Measurements from ENCODE around the gene MTMR3.
A peak's percentile ranks its signal among the peaks of the same experiment; 100 is the strongest.
"Not testable (repeated sequence)": the region's sequence is repeated elsewhere in the genome, so short reads cannot be mapped to it uniquely, and the experiment has no call there.

The MTMR3 gene

GRCh38 chr22:29883045-29883774 is at the start of gene MTMR3:
MTMR3 (plus strand) TSS chr22:29883174; CDS start chr22:29971060, 87,886 bp downstream.
- peak; percentile 98 for DNase-seq

GRCh38 chr22:29833392-29833965 is 49.5 kb upstream of the MTMR3 start:
- DNase-seq: no peak

GRCh38 chr22:29834046-29834445 is 48.9 kb upstream of the MTMR3 start:
- no peak for DNase-seq

- not testable (repeated sequence) for DNase-seq
These were observed 46.1 kb upstream of the MTMR3 start for GRCh38 chr22:29836791-29837370.

GRCh38 chr22:29837741-29838598 is 45.0 kb upstream of the MTMR3 start, which contains the start of gene ASCC2:
ASCC2 (minus strand) TSS chr22:29838274; CDS start chr22:29832325, 5,949 bp downstream.
- peak; percentile 100 for DNase-seq

GRCh38 chr22:29838599-29838956 is 44.4 kb upstream of the MTMR3 start:
- peak; percentile 63 for DNase-seq

GRCh38 chr22:29839039-29839438 is 43.9 kb upstream of the MTMR3 start:
- no peak for DNase-seq

GRCh38 chr22:29840498-29840897 is 42.5 kb upstream of the MTMR3 start:
- no peak for DNase-seq

GRCh38 chr22:29842172-29842571 is 40.8 kb upstream of the MTMR3 start:
- no peak for DNase-seq

- DNase-seq: no peak
These were observed 40.2 kb upstream of the MTMR3 start for GRCh38 chr22:29842740-29843139.

- DNase-seq: no peak
These were observed 36.7 kb upstream of the MTMR3 start for GRCh38 chr22:29846290-29846689.

GRCh38 chr22:29848111-29848510 is 34.9 kb upstream of the MTMR3 start:
- no peak for DNase-seq

GRCh38 chr22:29854432-29854831 is 28.5 kb upstream of the MTMR3 start:
- no peak for DNase-seq

- DNase-seq: no peak
These were observed 27.3 kb upstream of the MTMR3 start for GRCh38 chr22:29855611-29856181.

GRCh38 chr22:29856496-29856895 is 26.5 kb upstream of the MTMR3 start:
- DNase-seq: no peak

GRCh38 chr22:29859030-29859429 is 23.9 kb upstream of the MTMR3 start:
- not testable (repeated sequence) for DNase-seq

- DNase-seq: no peak
These were observed 22.8 kb upstream of the MTMR3 start for GRCh38 chr22:29860006-29860766.

- DNase-seq: no peak
These were observed 21.2 kb upstream of the MTMR3 start for GRCh38 chr22:29861672-29862297.

- DNase-seq: not testable (repeated sequence)
These were observed 17.4 kb upstream of the MTMR3 start for GRCh38 chr22:29865572-29865971.

- DNase-seq: no peak
These were observed 15.7 kb upstream of the MTMR3 start for GRCh38 chr22:29867260-29867659.

- DNase-seq: no peak
These were observed 15.1 kb upstream of the MTMR3 start for GRCh38 chr22:29867851-29868250.

GRCh38 chr22:29870574-29870973 is 12.4 kb upstream of the MTMR3 start:
- no peak for DNase-seq
